Parathyroid adenoma (tissue), 2 donors: ENCODE data around the gene C10orf90.

Source experiments
- H2AFZ ChIP-seq: fragments of 300-600 bp; sonication (generic); one replicate; pipeline ENCODE4 v1.7.0; 2017; ENCODE audit warnings: antibody characterized with exemption, mild to moderate bottlenecking
- H3K27ac ChIP-seq: fragments of 300-600 bp; sonication (generic); one replicate; pipeline ENCODE4 v1.7.0; 2017
- H3K27me3 ChIP-seq: fragments of 300-600 bp; sonication (generic); one replicate; pipeline ENCODE4 v1.7.0; 2017; ENCODE audit warnings: low read length; ENCODE audit not compliant: control insufficient read depth, insufficient read depth
- H3K36me3 ChIP-seq: fragments of 300-600 bp; sonication (generic); one replicate; pipeline ENCODE4 v1.7.0; 2017; ENCODE audit warnings: low read length; ENCODE audit not compliant: control insufficient read depth, insufficient read depth
- H3K4me1 ChIP-seq: fragments of 300-600 bp; sonication (generic); one replicate; pipeline ENCODE4 v1.7.0; 2017; ENCODE audit warnings: control low read depth
- H3K4me2 ChIP-seq: fragments of 300-600 bp; sonication (generic); one replicate; pipeline ENCODE4 v1.7.0; 2017; ENCODE audit warnings: low read length
- H3K4me3 ChIP-seq: fragments of 300-600 bp; sonication (generic); one replicate; pipeline ENCODE4 v1.7.0; 2017; ENCODE audit warnings: low read depth, low read length
- H3K79me2 ChIP-seq: fragments of 300-600 bp; sonication (generic); one replicate; pipeline ENCODE4 v1.7.0; 2017; ENCODE audit warnings: control low read depth
- H3K9ac ChIP-seq: fragments of 300-600 bp; sonication (generic); one replicate; pipeline ENCODE4 v1.7.0; 2017; ENCODE audit warnings: mild to moderate bottlenecking
- H3K9me3 ChIP-seq: fragments of 300-600 bp; sonication (generic); one replicate; pipeline ENCODE4 v1.7.0; 2017; ENCODE audit warnings: low read length; ENCODE audit not compliant: control insufficient read depth
- TF ChIP-seq, protein P1 (sequence below): fragments of 300-600 bp; sonication (generic); IDR thresholded peaks from one replicate; pipeline ENCODE4 v1.7.0; 2017; ENCODE audit warnings: antibody characterized with exemption, mild to moderate bottlenecking
- donor health status: primary hyperparathyroidism.

C10orf90 gene, protein sequence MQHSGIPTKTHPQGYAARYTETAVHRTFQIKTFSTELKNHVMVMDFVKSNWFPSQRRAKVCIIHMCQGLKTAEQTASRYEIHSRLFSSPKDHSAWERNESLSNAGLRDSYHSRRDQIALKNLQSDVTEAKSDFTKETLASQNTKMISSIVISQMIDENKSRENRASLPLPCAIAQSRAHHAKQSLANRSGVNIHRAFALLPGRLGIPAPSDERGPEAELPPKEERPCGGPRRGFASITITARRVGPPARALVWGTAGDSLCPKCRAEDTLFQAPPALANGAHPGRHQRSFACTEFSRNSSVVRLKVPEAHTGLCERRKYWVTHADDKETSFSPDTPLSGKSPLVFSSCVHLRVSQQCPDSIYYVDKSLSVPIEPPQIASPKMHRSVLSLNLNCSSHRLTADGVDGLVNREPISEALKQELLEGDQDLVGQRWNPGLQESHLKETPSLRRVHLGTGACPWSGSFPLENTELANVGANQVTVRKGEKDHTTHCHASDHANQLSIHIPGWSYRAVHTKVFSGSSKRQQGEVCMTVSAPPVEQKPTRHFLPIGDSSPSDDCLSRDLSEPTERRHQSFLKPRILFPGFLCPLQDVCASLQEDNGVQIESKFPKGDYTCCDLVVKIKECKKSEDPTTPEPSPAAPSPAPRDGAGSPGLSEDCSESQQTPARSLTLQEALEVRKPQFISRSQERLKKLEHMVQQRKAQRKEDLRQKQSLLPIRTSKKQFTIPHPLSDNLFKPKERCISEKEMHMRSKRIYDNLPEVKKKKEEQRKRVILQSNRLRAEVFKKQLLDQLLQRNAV

DNA sequence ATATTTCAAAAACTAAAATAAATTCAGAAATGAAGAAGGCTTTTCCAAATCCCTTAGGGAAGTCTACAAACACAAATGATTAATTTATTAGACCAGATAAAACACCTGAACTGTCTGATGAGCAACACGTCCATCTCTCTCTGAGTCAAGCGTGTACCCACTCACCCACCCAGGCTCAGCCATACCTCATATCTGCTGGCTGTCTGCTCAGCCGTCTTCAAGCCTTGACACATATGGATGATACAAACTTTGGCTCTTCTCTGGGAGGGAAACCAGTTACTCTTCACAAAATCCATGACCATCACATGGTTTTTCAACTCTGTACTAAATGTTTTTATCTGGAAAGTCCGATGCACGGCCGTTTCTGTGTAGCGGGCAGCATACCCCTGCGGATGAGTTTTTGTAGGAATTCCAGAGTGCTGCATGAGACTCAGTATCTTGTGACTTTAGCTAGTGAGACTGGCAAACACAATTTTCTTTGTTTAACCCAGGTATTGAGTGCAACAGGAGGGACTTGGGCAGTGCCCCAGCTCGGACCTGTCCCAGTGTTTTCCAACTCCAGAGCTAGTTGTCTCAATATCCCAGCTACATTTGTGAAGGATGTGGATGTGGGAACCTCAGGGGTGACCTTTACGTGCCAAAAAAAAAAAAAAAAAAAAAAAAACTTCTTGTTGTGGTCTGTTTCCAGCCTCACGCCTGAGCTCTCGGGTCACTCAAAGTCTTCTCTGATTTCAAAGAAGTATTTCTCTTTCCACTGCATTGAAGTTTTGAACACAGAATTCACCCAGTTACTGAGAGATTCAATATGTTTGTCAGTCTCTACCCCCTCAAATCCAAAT, at the start of gene C10orf90:
Gene C10orf90, minus strand, starts transcription at position 638 of the 839 bp plus-strand sequence. Its CDS starts 213 bp downstream, at position 425.
- H3K36me3 ChIP-seq: no peaks in the 10 kb centered on the region
- H3K9me3 ChIP-seq: no peaks in the 10 kb centered on the region
- H3K27me3 ChIP-seq: no peaks in the 10 kb centered on the region
- TF ChIP-seq, protein P1, sequence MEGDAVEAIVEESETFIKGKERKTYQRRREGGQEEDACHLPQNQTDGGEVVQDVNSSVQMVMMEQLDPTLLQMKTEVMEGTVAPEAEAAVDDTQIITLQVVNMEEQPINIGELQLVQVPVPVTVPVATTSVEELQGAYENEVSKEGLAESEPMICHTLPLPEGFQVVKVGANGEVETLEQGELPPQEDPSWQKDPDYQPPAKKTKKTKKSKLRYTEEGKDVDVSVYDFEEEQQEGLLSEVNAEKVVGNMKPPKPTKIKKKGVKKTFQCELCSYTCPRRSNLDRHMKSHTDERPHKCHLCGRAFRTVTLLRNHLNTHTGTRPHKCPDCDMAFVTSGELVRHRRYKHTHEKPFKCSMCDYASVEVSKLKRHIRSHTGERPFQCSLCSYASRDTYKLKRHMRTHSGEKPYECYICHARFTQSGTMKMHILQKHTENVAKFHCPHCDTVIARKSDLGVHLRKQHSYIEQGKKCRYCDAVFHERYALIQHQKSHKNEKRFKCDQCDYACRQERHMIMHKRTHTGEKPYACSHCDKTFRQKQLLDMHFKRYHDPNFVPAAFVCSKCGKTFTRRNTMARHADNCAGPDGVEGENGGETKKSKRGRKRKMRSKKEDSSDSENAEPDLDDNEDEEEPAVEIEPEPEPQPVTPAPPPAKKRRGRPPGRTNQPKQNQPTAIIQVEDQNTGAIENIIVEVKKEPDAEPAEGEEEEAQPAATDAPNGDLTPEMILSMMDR: no peak
- no peak within 1 kb of the TSS for H3K4me3 ChIP-seq
- H3K9ac ChIP-seq: no peak within 1 kb of the TSS
- no peaks in the 10 kb centered on the region for H3K79me2 ChIP-seq
- no peak within 1 kb of the TSS for H3K27ac ChIP-seq
- no peaks in the 10 kb centered on the region for H3K4me1 ChIP-seq
- H3K4me2 ChIP-seq: no peak within 1 kb of the TSS
- H2AFZ ChIP-seq: no peak within 1 kb of the TSS

DNA sequence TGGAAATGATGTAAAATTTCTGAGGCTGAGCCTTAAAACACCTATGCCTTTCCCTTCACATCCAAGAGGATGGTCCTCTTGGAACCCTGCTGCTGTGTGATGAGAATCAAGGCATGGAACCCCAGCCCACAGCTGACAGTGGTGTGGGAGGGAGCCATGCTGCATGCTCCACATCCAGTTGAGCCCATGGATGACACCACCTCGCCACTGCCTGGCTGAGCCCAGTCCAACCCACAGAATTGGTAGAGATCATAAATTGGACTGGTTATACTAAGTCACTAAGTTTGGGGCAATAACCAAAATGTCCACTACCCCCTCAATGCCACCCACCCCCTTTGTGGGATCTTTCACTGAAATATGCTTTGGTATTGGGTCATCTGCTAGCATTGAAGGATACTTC, 45.9 kb upstream of the C10orf90 start:
- TF ChIP-seq, protein P1: no peak
- Histone ChIP-seq H3K27me3 (no peaks in the 10 kb centered on the region), H3K4me3 (no peak overlapping the region), H3K4me1 (no peaks in the 10 kb centered on the region), H3K79me2 (no peaks in the 10 kb centered on the region), H3K9ac (no peak overlapping the region), H3K36me3 (no peaks in the 10 kb centered on the region), H3K9me3 (no peaks in the 10 kb centered on the region), H3K27ac (no peak overlapping the region), H2AFZ (no peak overlapping the region), H3K4me2 (no peak overlapping the region)

DNA sequence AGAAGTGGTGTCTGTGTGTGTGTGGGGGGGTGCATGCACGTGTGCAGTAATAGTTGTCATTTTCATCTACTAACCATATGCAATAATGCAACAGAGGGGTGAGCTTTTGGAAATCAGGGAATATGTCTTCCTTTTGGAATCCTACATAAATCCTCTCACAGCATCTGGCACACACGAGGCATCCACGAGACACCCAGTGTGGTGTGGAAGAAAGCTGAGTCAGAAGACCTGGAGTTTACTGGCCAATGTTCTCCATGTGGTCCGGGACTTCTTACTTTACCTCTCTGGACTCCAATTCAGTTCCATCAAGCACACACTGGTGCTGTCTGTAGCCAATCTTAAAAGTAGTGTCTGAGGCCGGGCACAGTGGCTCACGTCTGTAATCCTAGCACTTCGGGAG, 43.1 kb upstream of the C10orf90 start:
- no peak overlapping the region for H2AFZ ChIP-seq
- no peaks in the 10 kb centered on the region for H3K27me3 ChIP-seq
- H3K4me1 ChIP-seq: no peaks in the 10 kb centered on the region
- H3K36me3 ChIP-seq: no peaks in the 10 kb centered on the region
- H3K4me2 ChIP-seq: no peak overlapping the region
- H3K9ac ChIP-seq: no peak overlapping the region
- no peaks in the 10 kb centered on the region for H3K9me3 ChIP-seq
- no peak overlapping the region for H3K4me3 ChIP-seq
- no peaks in the 10 kb centered on the region for H3K79me2 ChIP-seq
- no peak overlapping the region for H3K27ac ChIP-seq
- TF ChIP-seq, protein P1: no peak

DNA sequence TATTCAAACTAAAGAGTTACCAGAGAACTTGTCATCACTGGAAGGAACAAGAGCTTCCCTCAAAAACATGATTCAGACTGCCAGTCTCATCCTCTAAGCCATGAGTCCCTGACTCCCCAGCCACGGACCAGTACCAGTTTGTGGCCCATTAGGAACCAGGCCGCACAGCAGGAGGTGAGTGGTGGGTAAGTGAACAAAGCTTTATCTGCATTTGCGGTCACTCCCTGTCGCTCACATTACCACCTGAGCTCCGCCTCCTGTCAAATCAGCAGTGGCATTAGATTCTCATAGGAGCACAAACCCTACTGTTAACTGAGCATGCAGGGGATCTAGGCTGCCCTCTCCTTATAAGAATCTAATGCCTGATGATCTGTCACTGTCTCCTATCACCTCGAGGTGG, 42.2 kb upstream of the C10orf90 start:
- TF ChIP-seq, protein P1: no peak
- Histone ChIP-seq H3K79me2 (no peaks in the 10 kb centered on the region), H3K4me3 (no peak overlapping the region), H2AFZ (no peak overlapping the region), H3K4me2 (no peak overlapping the region), H3K27me3 (no peaks in the 10 kb centered on the region), H3K9ac (no peak overlapping the region), H3K36me3 (no peaks in the 10 kb centered on the region), H3K9me3 (no peaks in the 10 kb centered on the region), H3K4me1 (no peaks in the 10 kb centered on the region), H3K27ac (no peak overlapping the region)
